NCI-H345 treated with DMSO at 0.1 percent for 48 hours (cell line): ENCODE results near the gene FGD1.
A peak's percentile ranks its signal among the peaks of the same experiment; 100 is the strongest.

Source experiments
- DNase-seq: peaks from one replicate; lab custom pipeline; 2025; ENCODE audit not compliant: unreplicated experiment; lab: John Stamatoyannopoulos, UW

FGD1 gene

DNA sequence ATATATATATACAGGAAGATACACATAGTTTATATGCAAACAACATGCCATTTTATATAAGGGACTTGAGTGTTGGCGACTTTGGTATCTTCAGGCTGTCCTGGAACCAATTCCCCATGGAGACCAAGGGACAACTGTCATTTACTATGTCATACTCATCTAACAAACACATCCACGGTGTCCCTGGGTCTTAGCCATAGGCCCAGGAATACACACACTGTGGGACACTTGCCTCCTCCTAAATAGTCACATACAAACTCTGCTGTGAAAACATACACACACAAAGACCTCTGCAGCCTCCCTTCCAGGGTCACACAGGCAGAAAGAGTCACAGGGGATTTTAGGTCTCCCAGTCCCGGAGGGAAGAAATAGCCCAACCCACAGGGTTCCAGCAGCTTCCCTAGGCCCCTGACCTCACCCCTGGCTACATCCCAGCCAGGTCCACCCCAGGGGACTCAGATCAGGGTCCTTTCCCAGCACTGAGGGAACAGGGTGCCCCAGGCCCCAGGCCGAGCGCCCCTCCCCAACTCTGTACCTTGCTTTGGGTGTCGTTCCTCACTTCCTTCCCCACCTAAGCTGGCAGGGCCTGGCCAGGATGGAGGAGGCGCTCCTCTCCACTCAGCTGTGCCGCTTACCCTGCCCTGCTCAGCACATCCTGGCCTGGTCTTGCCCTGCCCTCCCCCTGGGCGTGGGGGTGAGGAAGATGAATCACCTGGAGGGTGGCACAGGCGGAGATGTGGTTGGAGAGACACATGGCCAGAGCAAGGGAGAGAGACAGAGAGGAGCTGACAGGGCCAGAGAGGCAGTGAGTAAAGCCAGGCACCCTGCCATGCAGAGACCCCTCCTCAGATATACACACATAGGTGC lies 21.8 kb downstream of the FGD1 start:
- DNase-seq: no peak

DNA sequence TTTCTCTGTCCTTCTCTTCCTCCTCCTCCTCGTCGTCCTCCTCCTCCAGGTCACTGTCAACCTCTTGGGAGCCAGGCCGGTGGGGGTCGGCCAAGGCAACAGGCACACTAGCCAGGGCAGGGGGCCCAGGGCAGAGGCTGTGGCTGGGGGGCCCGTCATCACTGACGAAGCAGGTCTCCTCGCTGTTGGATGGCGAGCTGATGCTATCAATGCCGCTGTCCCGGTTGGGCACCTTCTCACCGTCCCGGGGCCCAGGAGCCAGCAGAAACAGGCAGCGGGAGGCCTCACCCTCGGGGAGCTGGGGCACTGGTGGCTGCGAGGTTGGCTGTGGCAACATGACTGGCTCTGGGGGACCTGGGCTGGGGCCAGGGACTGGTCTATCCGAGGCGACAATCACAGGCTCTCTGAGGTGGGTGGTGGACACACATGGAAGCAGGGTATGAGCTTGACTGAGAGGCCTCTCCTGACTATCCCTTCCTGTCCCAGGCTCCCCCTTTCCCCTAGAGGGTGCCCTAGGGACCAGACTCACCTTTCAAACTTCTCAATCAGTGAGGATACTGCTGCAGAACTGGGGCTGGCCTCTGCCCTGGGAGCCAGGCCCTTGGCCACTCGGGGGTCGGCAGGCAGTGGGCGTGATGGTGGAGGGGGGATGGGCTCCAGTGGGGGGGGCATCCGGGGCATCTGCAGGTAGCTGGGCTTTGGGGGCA lies 25.8 kb downstream of the FGD1 start:
- no peak for DNase-seq

DNA sequence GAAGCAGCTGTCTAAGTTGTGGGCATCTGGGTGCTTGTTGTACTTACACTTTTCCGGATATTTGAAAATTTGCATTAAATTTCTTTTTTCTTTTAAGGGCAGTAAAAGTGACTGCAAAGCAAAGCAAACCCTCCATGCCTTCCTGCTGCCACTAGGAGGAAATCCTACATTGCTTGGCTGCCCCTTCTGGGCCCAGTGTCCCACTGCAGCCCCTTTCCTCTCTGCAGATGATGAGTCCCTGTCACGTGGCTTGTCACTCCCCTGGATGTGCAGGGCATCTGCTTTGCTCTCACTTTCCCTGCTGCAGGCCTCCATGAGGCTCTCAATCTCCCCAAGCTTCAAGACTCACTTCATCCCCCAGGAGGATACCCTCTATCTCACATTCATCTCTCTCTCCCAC lies 43.1 kb downstream of the FGD1 start:
- no peak for DNase-seq

DNA sequence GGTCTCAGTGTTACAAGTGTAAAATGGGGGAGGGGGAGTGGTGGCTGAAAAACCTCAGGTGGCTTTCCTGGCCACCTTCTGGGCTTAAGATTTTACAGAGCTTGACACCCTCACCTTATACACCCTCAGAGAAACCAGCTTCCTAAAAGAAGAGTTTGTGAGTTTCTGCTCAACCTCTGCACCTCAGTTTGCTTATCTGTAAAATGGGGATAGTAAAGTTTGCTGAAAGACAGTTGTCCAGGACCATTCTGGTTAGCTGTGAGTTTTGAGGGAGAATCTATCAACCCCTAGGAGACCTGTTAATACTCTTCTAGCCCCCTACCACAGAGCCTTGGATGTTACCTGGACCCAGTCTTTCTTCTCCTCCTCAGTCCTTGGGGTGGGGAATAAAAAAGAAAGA lies 46.1 kb downstream of the FGD1 start:
- no peak for DNase-seq

DNA sequence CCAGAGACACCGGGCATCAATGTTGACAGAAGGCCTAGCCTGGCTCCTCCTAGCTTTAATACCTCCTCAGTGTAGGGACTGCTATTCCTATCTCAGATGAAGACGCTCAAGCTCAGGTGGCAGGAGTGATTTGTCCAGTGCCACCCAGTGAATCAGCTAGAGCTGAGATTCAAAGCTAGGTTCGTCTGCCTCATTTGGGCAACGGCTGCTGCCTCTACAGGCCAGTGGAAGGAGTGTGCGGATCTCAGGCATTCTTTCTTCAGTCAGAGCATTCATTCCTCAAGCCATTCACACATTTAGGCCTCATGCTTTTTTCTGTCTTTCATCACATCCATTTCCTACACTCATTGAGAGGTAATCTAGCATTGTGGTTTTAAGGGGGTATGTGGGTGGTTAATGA lies 48.6 kb downstream of the FGD1 start:
- no peak for DNase-seq

DNA sequence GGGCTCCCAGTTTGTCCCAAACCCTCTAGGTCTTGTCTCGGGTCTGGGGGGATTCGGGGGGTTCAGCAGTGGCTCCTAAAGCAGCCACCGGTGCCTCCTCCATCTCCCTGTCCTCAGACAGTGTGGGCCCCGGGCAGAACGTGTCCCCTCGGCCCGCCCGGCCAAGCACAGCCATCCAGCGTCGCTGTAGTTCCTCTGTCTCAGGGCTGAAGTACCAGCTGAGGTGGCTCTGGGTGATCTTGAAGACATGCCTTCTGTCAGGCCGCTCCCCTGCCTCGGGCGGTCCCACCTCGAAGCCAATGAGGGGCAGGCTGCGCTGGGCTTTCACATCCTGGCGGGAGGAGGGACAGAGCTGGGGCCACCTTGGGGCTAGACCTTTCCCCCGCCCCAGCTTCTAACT lies 50.0 kb downstream of the FGD1 start:
- DNase-seq: no peak

DNA sequence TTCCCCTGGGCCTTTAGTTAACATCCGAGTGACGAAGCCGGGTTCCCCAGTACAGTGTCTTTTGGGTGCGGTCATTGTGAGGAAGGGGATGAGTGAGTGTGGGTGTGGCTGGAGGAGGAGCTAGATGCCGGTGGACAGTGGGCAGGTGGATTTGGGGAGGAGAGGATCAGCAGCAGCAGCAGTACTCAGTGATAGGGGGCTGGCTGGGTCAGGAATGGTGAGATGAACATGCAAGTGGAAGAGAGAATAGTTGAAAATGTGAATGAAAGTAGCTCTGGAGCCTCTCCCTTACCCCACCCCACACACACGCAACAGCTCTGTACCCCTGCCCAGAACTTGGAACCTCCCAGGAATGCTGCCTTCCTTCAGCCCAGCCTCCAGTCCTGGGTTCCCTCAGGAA lies 51.3 kb downstream of the FGD1 start:
- DNase-seq: no peak

DNA sequence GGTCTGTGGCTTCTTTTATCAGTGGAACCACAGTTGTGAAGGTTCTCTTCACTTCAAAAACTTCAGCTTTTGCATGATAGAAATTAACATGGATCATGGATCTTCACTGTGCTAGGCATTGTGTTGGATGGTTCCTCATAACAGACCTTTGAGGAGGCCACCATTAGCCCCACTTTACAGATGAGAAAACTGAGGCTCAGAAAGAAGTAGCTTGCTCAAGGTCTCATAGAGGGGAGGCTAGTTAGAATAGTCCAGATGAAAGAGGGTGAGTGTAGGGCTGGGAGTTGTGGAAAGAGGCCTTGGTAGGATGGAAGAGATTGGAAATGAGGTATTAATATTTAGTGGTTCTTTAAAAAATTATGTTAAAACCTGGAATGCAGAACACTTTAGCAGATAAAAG lies 53.2 kb downstream of the FGD1 start:
- DNase-seq: no peak

DNA sequence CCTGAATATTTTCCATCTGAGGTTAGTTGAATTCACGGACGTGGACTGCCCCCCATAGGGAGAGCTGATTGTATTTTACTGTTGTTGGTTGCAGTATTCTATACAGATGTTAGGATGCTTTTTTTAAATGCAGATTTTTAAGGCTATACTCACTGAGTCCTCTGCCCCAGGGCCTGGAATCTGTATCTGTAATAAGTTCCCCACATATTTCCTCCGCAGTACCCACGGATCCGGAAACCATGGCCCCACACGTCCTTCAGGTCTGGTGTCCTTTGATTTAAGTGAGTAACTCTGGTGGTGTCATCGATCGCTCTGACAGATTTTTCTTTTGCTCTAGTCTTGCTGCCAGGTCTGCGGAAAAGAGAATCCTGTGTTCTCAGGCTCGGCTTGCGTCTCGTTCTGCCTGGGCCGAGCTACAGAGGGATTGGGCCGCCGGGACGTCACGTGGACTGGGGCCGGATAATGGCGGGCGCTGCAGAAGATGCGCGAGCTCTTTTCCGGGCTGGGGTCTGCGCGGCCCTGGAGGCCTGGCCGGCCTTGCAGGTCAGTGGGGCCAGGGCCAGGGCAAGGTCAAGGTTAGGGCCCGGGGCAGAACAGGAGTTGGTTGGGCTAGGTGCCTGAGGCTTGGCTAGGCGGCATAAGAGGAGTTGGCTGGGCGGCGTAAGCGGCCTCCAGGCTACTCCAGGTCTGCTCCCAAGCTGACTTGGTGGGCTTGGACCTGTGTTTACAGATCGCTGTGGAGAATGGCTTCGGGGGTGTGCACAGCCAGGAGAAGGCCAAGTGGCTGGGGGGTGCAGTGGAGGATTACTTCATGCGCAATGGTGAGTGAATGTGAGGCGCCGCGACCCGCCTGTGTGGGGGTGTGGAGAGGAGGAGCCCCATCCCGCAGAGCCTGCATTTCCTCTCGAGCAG lies 55.8 kb downstream of the FGD1 start, which contains the start of gene TSR2:
Gene TSR2, plus strand, starts transcription at position 445 of the 912 bp plus-strand sequence. Its CDS starts 18 bp downstream, at position 463.
- DNase-seq: peak; percentile 75

DNA sequence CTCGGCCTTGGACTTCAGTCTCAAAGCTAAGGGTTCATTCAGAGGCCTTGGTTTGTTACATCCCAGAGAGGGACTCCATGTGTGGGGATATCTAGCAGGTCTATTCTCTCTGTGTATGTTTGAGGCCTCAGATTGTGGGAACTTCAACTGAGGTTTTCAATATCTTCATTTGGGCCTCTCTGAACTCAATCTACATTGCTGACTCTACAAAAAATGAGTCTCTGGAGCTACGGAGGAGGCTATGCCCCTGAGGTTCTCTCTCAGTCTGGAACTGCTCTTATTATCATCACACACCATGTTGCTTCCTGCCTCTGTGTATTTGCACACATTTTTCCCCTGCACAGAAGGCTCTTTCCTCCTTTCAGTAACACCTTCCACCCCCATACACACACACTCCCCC lies 60.9 kb downstream of the FGD1 start:
- no peak for DNase-seq

DNA sequence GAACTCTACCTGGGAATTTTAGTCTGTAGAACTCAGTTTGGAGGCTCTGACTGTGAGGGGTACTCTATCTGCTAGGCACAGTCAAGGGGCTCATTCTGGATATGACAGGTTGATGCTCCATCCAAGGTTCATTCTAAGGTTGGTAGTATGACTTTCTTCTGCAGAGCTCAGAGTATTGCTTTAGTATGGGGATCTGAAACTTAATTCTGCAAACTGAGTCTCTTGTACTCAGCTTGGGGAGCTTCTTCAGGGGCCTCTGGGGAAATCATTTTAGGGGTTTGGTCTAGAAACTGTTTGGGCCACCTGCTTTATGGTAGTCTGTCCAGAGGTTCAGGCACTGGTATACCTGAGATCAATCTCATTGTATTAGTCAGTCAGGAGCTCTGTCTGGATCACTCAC lies 65.5 kb downstream of the FGD1 start:
- DNase-seq: no peak

DNA sequence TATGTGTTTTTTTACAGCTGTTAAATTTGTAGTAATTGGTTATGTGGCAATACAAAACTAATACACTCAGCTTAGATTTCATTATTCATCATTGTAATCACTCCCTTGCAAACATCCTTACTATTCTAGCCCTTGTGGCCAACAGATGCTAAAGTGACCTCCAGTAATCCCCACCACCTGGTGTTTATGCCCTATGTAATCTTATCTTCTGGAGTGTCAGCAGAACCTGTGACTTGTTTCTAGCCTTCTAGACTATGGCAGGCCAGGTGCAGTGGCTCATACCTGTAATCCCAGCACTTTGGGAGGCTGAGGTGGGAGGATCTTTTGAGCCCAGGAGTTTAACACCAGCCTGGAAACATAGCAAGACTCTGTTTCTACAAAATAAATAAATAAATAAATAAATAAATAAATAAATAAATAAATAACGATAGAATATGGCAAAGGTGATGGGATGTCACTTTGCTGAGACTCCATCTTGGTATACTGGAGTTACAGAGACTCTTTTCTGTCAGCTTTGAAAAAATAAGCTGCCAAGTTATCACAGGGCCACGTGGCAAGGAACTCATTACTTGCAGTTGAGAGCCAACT lies 68.1 kb downstream of the FGD1 start:
- no peak for DNase-seq

DNA sequence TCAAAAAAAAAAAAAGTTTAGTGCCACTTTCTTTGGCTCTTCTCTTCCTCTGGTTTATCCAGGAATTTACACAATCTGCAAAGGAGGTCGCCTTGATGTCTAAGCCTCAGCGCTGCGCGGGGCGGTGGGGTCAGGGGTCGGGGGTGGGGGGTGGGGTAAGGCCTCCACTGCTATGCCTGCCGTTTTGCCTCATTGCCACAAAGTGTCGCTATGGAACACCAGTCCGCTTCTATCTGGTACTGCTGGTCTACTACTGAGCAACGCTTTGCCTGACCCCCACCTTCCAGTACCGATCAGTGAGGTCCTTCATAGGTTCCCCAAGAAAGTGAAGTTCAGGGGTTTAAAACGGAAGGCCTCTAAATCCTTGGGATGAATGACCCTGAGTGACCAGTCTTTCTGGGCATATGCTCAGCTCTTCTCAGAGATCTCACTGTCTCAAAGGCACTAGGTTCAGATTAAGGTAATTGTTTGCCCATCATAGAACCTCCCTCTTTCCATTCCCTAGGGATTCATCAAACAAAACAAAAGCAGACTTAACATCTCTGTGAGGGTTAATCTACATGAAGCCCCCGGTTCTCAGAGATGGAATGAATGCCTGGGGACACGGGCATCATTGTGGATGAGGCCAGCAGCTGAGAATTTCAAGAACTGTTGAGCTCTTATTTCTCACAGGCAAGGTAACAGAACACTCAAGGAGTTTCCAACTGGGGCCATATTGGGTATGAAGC lies 72.7 kb downstream of the FGD1 start:
- DNase-seq: no peak

DNA sequence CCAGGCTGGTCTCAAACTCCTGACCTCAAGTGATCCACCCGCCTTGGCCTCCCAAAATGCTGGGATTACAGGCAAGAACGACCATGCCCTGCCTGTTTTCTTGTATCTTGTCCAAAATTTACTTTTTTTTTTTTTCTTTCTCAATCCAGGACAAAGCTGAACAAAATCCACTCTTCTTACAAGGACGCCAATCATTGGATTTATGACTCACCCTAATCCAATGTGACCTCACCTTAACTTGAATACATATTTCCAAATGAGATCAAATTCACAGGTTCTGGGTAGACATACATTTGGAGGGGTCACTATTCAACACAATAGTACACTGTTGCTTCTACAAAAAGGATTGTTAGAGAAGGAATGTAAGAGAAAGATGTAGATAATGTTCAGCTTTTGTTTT lies 73.9 kb downstream of the FGD1 start:
- no peak for DNase-seq

DNA sequence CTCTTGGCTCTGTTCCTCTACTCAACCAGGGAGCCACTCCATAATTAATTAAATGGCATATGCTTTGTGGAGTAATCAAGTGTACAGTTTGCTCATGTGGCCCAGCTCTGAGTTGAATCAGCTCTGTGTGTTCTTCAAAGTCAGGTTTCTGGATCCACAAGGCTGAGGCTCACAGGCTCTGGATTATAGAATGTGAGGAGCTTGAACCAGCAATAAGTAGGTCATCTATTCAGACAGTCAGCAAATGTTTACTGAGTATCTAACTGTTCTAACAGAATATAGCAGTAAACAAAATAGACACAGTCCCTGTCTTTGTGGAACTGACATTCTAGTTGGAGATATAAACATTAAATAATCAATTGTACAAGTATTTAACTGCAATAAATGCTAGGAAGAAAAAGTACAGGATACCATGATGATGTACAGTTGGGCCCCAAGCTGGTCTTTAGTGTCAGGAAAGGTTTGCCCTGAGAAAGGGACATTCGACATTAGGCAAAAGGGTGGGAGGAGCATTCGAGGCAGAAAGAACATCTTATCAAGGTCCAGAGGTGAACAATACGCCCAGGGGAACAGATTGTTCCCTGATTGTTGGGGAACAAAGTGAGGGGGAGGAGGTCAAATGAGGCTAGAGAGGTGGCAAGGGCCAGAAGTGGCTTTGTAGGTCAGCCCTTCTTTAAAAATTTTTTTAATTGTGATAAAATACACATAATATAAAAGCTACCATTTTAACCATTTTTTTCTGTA lies 76.3 kb downstream of the FGD1 start:
- DNase-seq: no peak

DNA sequence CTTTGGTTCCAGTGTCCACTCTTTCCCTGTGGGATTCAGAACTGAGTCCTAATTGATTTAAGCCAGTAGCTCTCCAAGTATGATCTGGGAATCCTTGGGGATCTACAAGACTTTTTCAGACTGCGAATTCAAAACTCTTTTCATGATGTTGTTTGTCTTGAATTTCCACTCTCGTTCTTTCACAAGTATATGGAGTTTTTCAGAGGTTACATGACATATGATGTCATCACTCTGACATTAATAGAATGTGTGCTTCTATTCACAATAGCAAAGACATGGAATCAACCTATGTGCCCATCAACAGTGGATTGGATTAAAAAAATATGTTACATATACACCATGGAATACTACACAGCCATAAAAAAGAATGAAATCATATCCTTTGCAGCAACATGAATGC lies 79.1 kb downstream of the FGD1 start:
- no peak for DNase-seq

DNA sequence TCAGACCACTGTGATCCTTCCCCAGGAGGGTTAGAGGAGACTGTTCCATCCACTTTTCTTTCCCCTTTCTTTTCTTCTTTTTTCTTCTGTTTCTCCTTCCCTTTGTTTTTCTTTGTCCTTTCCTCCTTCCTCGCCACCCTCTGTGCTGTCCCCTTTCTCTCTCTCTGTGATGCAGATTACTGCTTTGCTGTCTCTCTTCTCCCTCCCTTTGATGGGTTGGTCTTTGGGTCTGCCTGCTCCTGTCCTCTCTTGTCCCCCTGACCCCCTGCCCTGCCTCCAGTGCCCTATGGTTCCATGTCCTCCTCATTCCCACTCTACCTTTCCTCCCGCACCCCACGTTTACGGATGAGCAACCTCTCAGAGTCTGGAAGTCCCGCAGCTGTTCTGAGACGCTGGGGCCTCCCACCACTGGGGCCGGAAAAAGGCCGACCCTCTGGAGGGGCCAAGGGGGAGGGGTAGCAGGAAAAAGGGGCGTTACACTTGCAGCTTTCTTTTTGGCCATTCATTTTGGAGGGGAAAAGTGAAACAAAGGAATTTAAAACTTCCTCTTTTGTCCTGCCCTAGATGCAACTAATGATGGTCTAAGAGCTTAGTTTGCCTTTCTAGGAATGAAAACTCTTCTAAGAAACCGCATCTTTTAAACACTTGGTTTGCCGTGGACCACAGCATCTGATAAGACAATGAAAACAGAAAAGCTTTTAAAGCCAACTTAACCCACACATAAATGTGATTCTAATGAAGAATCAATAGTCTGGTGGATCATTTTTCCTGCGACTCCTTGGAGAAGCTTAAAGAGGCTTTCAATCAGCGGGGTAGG lies 80.3 kb downstream of the FGD1 start:
- DNase-seq: no peak

DNA sequence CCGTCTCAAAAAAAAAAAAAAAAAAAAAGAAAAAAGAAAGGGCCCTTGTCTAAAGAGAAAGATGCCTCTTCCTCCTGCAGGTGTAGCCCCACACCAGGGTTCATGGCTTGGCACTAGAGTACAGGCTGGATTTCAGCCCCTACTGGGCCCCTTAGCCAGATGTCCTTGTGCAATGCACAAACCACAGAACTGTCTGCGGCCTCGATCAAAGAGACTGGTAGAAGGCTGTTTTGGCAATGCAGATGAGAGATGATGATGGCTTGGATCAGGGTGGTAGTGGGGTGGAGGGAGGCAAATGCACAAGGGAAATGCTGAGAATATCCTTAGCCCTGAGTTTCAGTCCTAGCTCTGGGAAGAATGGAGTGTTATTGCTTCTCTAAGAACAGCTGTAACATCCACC lies 82.3 kb downstream of the FGD1 start:
- no peak for DNase-seq

DNA sequence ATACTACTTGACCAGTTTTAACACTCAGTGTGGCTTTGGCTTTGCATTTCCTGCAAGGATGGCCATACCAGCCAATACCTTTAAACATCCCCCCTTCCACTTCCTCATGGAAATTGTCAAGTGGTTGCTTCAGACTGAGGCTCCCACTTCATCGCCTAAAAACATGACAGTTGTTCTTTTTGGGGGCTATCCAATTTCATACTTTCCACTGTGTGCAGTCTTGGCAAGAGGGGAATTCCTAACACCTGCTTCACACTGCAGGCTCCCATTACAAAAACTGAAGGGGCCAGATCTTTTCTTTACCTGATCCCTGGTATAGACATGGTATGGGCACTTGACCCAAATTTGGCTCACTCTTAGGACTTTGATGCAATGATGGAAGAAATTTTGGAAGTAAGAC lies 84.3 kb downstream of the FGD1 start:
- DNase-seq: no peak
